Esophagus squamous epithelium (tissue), 4 donors: Measurements from ENCODE around the gene SHCBP1L.

Experiments
- CTCF ChIP-seq, 6 experiments: fragments of 450-650 bp in 4 of 6; fragments of 200-600 bp in 2 of 6; sonication (generic) in 2 of 6; IDR thresholded peaks; one replicate each; pipeline ENCODE4 v1.5.1; 2016 to 2019; ENCODE audit warnings: antibody characterized with exemption in 6 of 6, mild to moderate bottlenecking in 4 of 6, moderate library complexity in 4 of 6
- POLR2A ChIP-seq, 4 donors: fragments of 450-650 bp; IDR thresholded peaks; one replicate each; pipeline ENCODE4 v1.6.1; 2017; ENCODE audit warnings: antibody characterized with exemption in 4 of 4, mild to moderate bottlenecking in 4 of 4, moderate library complexity in 3 of 4

GRCh38 chr1:182890927-182891610 lies 61.9 kb downstream of the SHCBP1L start:
- TF ChIP-seq POLR2A (IDR thresholded peaks at IDR 0.05) (no peak), CTCF (IDR thresholded peaks at IDR 0.05) (no peak)
